GM12873 (cell line): Measurements from ENCODE around the gene TRIM24.

ENCODE experiments used
- TF ChIP-seq, protein P1 (sequence below): IDR thresholded peaks from 2 replicates; pipeline ENCODE4 v1.5.1; 2012; ENCODE audit warnings: low read depth, mild to moderate bottlenecking, moderate library complexity, low read length, control low read depth; ENCODE audit not compliant: insufficient read depth; ENCODE audit errors: missing control alignments

The TRIM24 gene

DNA sequence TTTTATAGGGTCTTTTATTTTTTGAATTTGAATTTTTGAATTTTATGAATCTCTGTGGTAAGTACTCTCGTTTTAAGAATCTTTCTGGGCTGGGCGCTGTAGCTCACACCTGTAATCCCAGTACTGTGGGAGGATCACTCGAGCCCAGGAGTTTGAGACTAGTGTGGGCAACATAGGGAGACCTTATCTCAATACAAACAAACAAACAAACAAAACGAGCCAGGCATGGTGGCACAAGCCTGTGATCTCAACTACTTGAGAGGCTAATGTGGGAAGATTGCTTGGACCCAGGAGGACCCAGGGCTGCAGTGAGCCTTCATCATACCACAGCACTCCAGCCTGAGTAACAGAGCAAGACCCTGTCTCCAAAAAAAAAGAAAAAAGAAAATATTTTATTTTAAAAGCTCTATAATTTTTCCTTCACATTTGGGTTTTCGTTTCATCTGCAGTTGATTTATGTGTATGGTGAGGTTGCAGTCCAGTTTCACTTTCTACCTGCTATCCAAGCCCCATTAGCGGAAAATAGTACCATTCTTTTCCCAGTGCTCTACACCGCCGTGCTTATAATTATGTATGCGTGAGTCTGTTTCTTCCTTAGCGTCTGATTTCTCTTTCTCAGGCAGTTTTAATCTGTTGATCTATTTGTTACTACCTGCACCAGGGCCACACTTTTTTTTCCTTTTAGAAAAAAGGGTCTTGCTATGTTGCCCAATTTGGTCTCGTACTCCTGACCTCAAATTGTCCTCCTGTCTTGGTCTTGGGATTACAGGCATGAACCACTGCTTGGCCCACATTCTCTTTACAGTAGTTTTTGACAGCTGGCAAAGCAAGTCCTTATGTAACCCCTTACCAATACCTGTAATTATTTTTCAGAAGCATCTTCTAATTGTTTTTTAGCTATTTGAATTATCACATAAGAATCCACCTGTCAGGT lies 21.7 kb downstream of the TRIM24 start:
- TF ChIP-seq, protein P1, sequence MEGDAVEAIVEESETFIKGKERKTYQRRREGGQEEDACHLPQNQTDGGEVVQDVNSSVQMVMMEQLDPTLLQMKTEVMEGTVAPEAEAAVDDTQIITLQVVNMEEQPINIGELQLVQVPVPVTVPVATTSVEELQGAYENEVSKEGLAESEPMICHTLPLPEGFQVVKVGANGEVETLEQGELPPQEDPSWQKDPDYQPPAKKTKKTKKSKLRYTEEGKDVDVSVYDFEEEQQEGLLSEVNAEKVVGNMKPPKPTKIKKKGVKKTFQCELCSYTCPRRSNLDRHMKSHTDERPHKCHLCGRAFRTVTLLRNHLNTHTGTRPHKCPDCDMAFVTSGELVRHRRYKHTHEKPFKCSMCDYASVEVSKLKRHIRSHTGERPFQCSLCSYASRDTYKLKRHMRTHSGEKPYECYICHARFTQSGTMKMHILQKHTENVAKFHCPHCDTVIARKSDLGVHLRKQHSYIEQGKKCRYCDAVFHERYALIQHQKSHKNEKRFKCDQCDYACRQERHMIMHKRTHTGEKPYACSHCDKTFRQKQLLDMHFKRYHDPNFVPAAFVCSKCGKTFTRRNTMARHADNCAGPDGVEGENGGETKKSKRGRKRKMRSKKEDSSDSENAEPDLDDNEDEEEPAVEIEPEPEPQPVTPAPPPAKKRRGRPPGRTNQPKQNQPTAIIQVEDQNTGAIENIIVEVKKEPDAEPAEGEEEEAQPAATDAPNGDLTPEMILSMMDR: no peak

GRCh38 chr7:138483531-138483930 lies 23.5 kb downstream of the TRIM24 start:
- TF ChIP-seq, protein P1: no peak

DNA sequence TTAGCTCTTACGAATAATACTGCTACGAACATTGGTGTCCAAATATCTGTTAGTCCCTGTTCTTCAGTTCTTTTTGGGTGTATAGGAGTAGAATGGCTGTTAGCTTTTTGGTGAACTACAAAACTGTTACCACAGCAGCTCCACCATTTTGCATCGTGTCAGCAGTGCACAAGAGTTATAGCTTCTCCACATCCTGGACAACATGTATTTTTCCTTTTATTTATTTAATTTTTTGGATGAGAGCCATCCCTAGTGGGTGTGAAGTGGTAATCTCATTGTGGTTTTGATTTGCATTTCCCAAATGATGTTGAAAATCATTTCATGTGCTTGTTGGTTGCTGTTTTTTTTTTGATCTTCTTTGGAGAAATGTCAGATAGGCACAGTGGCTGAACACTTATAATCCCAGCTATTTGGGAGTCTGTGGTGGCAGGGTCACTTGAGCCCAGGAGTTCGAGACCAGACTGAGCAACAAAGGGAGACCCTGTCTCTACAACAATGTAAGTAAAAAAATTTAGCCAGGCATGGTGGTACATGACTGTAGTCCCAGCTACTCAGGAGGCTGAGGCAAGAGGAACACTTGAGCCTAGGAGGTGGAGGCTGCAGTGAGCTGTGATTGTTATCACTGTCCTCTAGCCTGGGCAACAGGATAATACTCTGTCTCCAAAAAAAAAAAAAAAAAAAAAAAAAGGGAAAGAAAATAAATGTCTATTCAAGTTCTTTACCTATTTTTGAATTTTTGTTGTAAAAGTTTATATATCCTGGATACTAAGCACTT lies 31.7 kb downstream of the TRIM24 start:
- TF ChIP-seq, protein P1: no peak

GRCh38 chr7:138492423-138492822 lies 32.4 kb downstream of the TRIM24 start:
- TF ChIP-seq, protein P1: no peak

DNA sequence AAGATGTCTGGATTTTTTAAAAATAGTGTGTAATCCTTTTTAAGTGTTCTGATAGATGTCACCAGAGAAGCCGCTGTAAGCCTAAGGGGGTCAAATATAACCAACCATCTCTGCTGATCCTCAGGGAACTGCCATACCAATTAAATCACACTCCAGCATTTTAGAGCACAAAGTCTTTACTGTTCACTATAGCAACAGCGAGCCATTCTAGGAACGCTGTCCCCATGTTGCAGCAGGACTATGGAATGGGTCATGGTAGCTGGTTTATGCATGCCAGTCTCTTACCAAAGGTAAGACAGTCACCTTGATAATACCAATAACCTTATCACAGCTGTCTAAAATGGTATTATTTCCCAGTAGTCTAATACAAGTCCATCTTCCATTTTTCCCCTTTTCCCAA lies 33.5 kb downstream of the TRIM24 start:
- TF ChIP-seq, protein P1: no peak

GRCh38 chr7:138495485-138495884 lies 35.4 kb downstream of the TRIM24 start:
- TF ChIP-seq, protein P1: no peak

DNA sequence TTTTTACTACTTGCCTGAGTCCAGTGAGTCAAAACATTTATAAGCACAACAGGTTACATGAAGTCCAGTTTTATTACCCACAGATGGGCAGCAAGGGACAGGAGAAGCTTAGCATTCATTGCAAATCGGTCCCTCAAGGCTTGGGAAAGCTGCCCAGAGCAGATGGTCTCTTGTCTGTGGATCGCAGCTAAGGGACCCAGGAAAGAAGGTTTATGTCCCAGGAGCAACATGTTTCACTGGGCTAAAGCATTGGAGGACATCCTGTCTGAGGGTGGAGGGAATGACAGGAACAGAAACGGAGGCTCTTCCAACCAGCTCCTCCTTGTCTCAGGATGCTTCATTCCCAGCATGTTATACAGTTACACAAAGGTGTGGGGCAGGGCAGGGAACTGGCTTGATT lies 39.3 kb downstream of the TRIM24 start:
- TF ChIP-seq, protein P1: no peak
